WTC11 (cell line): ENCODE measurements around the gene PROSER3.

ENCODE experiments used
- ESRRA ChIP-seq: sonication (generic); formaldehyde crosslinking; IDR thresholded peaks from 2 replicates; pipeline ENCODE4 v1.8.1; 2022; ENCODE audit warnings: mild to moderate bottlenecking, missing genetic modification reagents, borderline replicate concordance
- ETV6 ChIP-seq: sonication (generic); formaldehyde crosslinking; IDR thresholded peaks from 2 replicates; pipeline ENCODE4 v1.8.1; 2022; ENCODE audit warnings: mild to moderate bottlenecking, missing genetic modification reagents
- MLX ChIP-seq: sonication (generic); formaldehyde crosslinking; IDR thresholded peaks from 2 replicates; pipeline ENCODE4 v1.8.1; 2023; ENCODE audit warnings: mild to moderate bottlenecking, missing genetic modification reagents, moderate library complexity
- ZNF416 ChIP-seq: fragments of 250-450 bp; sonication (Bioruptor Pico); IDR thresholded peaks from 2 replicates; pipeline ENCODE4 v1.9.0; 2021; ENCODE audit warnings: mild to moderate bottlenecking, inconsistent platforms
- TF ChIP-seq, protein P1 (sequence below): fragments of 200-600 bp; IDR thresholded peaks from 2 replicates; pipeline ENCODE4 v1.8.0; 2022; ENCODE audit warnings: antibody characterized with exemption
- TF ChIP-seq, protein P2 (sequence below): sonication (generic); formaldehyde crosslinking; IDR thresholded peaks from 2 replicates; pipeline ENCODE4 v1.8.0; 2022; ENCODE audit warnings: mild to moderate bottlenecking, missing genetic modification reagents
- TF ChIP-seq, protein P3 (sequence below): sonication (generic); formaldehyde crosslinking; IDR thresholded peaks from 2 replicates; pipeline ENCODE4 v1.8.1; 2023; ENCODE audit warnings: mild to moderate bottlenecking, missing genetic modification reagents, moderate library complexity

GRCh38 chr19:35715355-35715809, 42.6 kb upstream of the PROSER3 start:
- TF ChIP-seq, protein P1, sequence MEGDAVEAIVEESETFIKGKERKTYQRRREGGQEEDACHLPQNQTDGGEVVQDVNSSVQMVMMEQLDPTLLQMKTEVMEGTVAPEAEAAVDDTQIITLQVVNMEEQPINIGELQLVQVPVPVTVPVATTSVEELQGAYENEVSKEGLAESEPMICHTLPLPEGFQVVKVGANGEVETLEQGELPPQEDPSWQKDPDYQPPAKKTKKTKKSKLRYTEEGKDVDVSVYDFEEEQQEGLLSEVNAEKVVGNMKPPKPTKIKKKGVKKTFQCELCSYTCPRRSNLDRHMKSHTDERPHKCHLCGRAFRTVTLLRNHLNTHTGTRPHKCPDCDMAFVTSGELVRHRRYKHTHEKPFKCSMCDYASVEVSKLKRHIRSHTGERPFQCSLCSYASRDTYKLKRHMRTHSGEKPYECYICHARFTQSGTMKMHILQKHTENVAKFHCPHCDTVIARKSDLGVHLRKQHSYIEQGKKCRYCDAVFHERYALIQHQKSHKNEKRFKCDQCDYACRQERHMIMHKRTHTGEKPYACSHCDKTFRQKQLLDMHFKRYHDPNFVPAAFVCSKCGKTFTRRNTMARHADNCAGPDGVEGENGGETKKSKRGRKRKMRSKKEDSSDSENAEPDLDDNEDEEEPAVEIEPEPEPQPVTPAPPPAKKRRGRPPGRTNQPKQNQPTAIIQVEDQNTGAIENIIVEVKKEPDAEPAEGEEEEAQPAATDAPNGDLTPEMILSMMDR: no peak
- TF ChIP-seq, protein P2, sequence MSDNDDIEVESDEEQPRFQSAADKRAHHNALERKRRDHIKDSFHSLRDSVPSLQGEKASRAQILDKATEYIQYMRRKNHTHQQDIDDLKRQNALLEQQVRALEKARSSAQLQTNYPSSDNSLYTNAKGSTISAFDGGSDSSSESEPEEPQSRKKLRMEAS: no peak
- TF ChIP-seq MLX (CRISPR knock-in tag) (no peak), ZNF416 (CRISPR knock-in tag) (no peak), ESRRA (no peak), ETV6 (CRISPR knock-in tag) (no peak)
- TF ChIP-seq, protein P3, sequence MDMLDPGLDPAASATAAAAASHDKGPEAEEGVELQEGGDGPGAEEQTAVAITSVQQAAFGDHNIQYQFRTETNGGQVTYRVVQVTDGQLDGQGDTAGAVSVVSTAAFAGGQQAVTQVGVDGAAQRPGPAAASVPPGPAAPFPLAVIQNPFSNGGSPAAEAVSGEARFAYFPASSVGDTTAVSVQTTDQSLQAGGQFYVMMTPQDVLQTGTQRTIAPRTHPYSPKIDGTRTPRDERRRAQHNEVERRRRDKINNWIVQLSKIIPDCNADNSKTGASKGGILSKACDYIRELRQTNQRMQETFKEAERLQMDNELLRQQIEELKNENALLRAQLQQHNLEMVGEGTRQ (CRISPR knock-in tag): no peak
